Mesodermal cell (in vitro differentiated cells): ENCODE data around the gene MZF1.
A peak's percentile ranks its signal among the peaks of the same experiment; 100 is the strongest.

Source experiments
- H3K27ac ChIP-seq: 2 replicates; pipeline ENCODE4 v1.7.0; 2013; ENCODE audit warnings: mild to moderate bottlenecking, low read depth, low read length, moderate library complexity; ENCODE audit not compliant: severe bottlenecking
- H3K36me3 ChIP-seq: 2 replicates; pipeline ENCODE4 v1.7.1; 2013; ENCODE audit warnings: mild to moderate bottlenecking, low read length, moderate library complexity; ENCODE audit not compliant: control insufficient read depth, insufficient read depth
- H3K4me1 ChIP-seq: one replicate; pipeline ENCODE4 v1.7.1; 2013; ENCODE audit warnings: mild to moderate bottlenecking, low read length; ENCODE audit not compliant: insufficient read depth, control insufficient read depth, poor library complexity, severe bottlenecking
- H3K4me3 ChIP-seq: 2 replicates; pipeline ENCODE4 v1.7.0; 2013; ENCODE audit warnings: low read length, control low read depth, mild to moderate bottlenecking; ENCODE audit not compliant: insufficient read depth, poor library complexity, severe bottlenecking; ENCODE audit errors: extremely low read depth
- H3K9me3 ChIP-seq: 2 replicates; pipeline ENCODE4 v1.7.1; 2013; ENCODE audit warnings: mild to moderate bottlenecking, low read length, moderate library complexity; ENCODE audit not compliant: control insufficient read depth
- WGBS, 2 experiments: methylation state at CpG; one replicate each; pipeline ENCODE4 v1.1.5; 2013; ENCODE audit warnings: missing lambda C conversion rate in 2 of 2; ENCODE audit not compliant: insufficient coverage in 2 of 2; 5-methylcytosine and 5-hydroxymethylcytosine counted together

Gene MZF1

GRCh38 chr19:58558623-58559274 lies 14.4 kb downstream of the MZF1 start:
- Histone ChIP-seq H3K36me3 (peaks cover 21% of the 10 kb centered on the region), H3K27ac (peak overlapping the region; percentile 99), H3K4me3 (peak overlapping the region; percentile 99), H3K9me3 (no peaks in the 10 kb centered on the region), H3K4me1 (peaks cover 17% of the 10 kb centered on the region)
- 0 to 2% methylated on average over 65 to 71 of the region's 76 CpGs for WGBS, 2 experiments

- Histone ChIP-seq H3K4me1 (peaks cover 21% of the 10 kb centered on the region), H3K27ac (peak within 1 kb of the TSS; percentile 99), H3K9me3 (no peaks in the 10 kb centered on the region), H3K36me3 (peaks cover 25% of the 10 kb centered on the region), H3K4me3 (peak within 1 kb of the TSS; percentile 99)
- 0% methylated on average over 52 to 60 of the region's 62 CpGs for WGBS, 2 experiments
Observed at GRCh38 chr19:58558066-58558622, 15.0 kb downstream of the MZF1 start, which contains the start of gene UBE2M. Gene UBE2M, minus strand, starts transcription at chr19:58558611. Its CDS starts 230 bp downstream, at chr19:58558381.

- Histone ChIP-seq H3K27ac (peak overlapping the region; percentile 81), H3K4me1 (peaks cover 21% of the 10 kb centered on the region), H3K9me3 (no peaks in the 10 kb centered on the region), H3K36me3 (peaks cover 31% of the 10 kb centered on the region), H3K4me3 (peak overlapping the region; percentile 99)
- 40 to 42% methylated on average over 12 of the region's 12 CpGs for WGBS, 2 experiments
Observed at GRCh38 chr19:58557221-58558065, 15.7 kb downstream of the MZF1 start.

- Histone ChIP-seq H3K27ac (no peak overlapping the region), H3K9me3 (no peaks in the 10 kb centered on the region), H3K4me3 (peak overlapping the region; percentile 99), H3K4me1 (peaks cover 21% of the 10 kb centered on the region), H3K36me3 (peaks cover 39% of the 10 kb centered on the region)
- 85 to 88% methylated on average over 7 to 8 of the region's 10 CpGs for WGBS, 2 experiments
Observed at GRCh38 chr19:58556622-58557220, 16.4 kb downstream of the MZF1 start.

GRCh38 chr19:58555920-58556621 lies 17.1 kb downstream of the MZF1 start:
- H3K9me3 ChIP-seq, result no peaks in the 10 kb centered on the region
- H3K4me1 ChIP-seq, result peaks cover 21% of the 10 kb centered on the region
- H3K36me3 ChIP-seq, result peaks cover 45% of the 10 kb centered on the region
- WGBS, 2 experiments, result 94 to 98% methylated on average over 8 to 9 of the region's 16 CpGs
- no peak overlapping the region for H3K4me3 ChIP-seq
- H3K27ac ChIP-seq, result no peak overlapping the region

- peaks cover 21% of the 10 kb centered on the region for H3K4me1 ChIP-seq
- peaks cover 52% of the 10 kb centered on the region for H3K36me3 ChIP-seq
- H3K27ac ChIP-seq, result peak overlapping the region; percentile 92
- H3K9me3 ChIP-seq, result no peaks in the 10 kb centered on the region
- WGBS, 2 experiments, result 64 to 79% methylated on average over 2 to 3 of the region's 4 CpGs
- peak overlapping the region; percentile 62 for H3K4me3 ChIP-seq
Observed at GRCh38 chr19:58555369-58555885, 17.7 kb downstream of the MZF1 start.

- peaks cover 59% of the 10 kb centered on the region for H3K36me3 ChIP-seq
- WGBS, 2 experiments, result 2 to 4% methylated on average over 59 to 64 of the region's 69 CpGs
Observed at GRCh38 chr19:58554494-58555368, 18.4 kb downstream of the MZF1 start, which contains the start of gene CHMP2A. Gene CHMP2A, minus strand, starts transcription at chr19:58555105. Its CDS starts 893 bp downstream, at chr19:58554212.

GRCh38 chr19:58553799-58554493 lies 19.2 kb downstream of the MZF1 start:
- Histone ChIP-seq H3K36me3 (peaks cover 66% of the 10 kb centered on the region), H3K4me1 (peaks cover 21% of the 10 kb centered on the region), H3K27ac (peak overlapping the region; percentile 92), H3K9me3 (no peaks in the 10 kb centered on the region), H3K4me3 (peak overlapping the region; percentile 62)
- 84% methylated on average over 18 of the region's 18 CpGs for WGBS, 2 experiments

More at GRCh38 chr19:58554494-58555368, 18.4 kb downstream of the MZF1 start, which contains the start of gene CHMP2A:
- Histone ChIP-seq H3K9me3 (no peaks in the 10 kb centered on the region), H3K27ac (peak within 1 kb of the TSS; percentile 92), H3K4me1 (peaks cover 21% of the 10 kb centered on the region), H3K4me3 (peak within 1 kb of the TSS; percentile 62)

GRCh38 chr19:58552655-58553054 lies 20.5 kb downstream of the MZF1 start:
- no peak overlapping the region for H3K4me3 ChIP-seq
- H3K36me3 ChIP-seq, result peaks cover 79% of the 10 kb centered on the region
- peaks cover 21% of the 10 kb centered on the region for H3K4me1 ChIP-seq
- H3K27ac ChIP-seq, result no peak overlapping the region
- WGBS, 2 experiments, result 94 to 100% methylated on average over 1 to 2 of the region's 2 CpGs
- no peaks in the 10 kb centered on the region for H3K9me3 ChIP-seq
